SIG-M5 treated with dmso at 0.1 percent for 504 hours (cell line): ENCODE data around the gene PXDN.
"Not testable (repeated sequence)": the region's sequence is repeated elsewhere in the genome, so short reads cannot be mapped to it uniquely, and the experiment has no call there.

Experiments
- DNase-seq: peaks from one replicate; lab custom pipeline; 2025; ENCODE audit not compliant: unreplicated experiment; lab: John Stamatoyannopoulos, UW

PXDN gene

GRCh38 chr2:1708476-1709334 lies 35.6 kb downstream of the PXDN start:
- DNase-seq = no peak

- peak; percentile 30 for DNase-seq
Measured at GRCh38 chr2:1707771-1708418, 36.4 kb downstream of the PXDN start.

- not testable (repeated sequence) for DNase-seq
Measured at GRCh38 chr2:1706089-1706841, 38.0 kb downstream of the PXDN start.

GRCh38 chr2:1705557-1706076 lies 38.7 kb downstream of the PXDN start:
- DNase-seq = no peak

- DNase-seq = no peak
Measured at GRCh38 chr2:1704631-1705556, 39.4 kb downstream of the PXDN start.

GRCh38 chr2:1702186-1702565 lies 42.1 kb downstream of the PXDN start:
- DNase-seq = no peak

GRCh38 chr2:1701556-1702185 lies 42.6 kb downstream of the PXDN start:
- DNase-seq = no peak

- no peak for DNase-seq
Measured at GRCh38 chr2:1701020-1701419, 43.3 kb downstream of the PXDN start.

- DNase-seq = not testable (repeated sequence)
Measured at GRCh38 chr2:1700427-1700826, 43.9 kb downstream of the PXDN start.

GRCh38 chr2:1698188-1698945 lies 45.9 kb downstream of the PXDN start:
- no peak for DNase-seq

- no peak for DNase-seq
Measured at GRCh38 chr2:1697601-1698000, 46.7 kb downstream of the PXDN start.

- no peak for DNase-seq
Measured at GRCh38 chr2:1696472-1696871, 47.8 kb downstream of the PXDN start.

GRCh38 chr2:1694371-1695271 lies 49.7 kb downstream of the PXDN start:
- DNase-seq = no peak

- no peak for DNase-seq
Measured at GRCh38 chr2:1693723-1694122, 50.6 kb downstream of the PXDN start.

- DNase-seq = no peak
Measured at GRCh38 chr2:1692342-1692741, 52.0 kb downstream of the PXDN start.

- no peak for DNase-seq
Measured at GRCh38 chr2:1691366-1691765, 52.9 kb downstream of the PXDN start.

GRCh38 chr2:1690056-1690775 lies 54.1 kb downstream of the PXDN start:
- no peak for DNase-seq

GRCh38 chr2:1688859-1689258 lies 55.5 kb downstream of the PXDN start:
- DNase-seq = no peak
